GM20000 (cell line): Measurements from ENCODE around the gene BTF3.

Experiments
- DNase-seq: peaks from one replicate; pipeline ENCODE4 v3.0.0; 2012; ENCODE audit warnings: low spot score
- CTCF ChIP-seq: IDR thresholded peaks from 2 replicates; pipeline ENCODE4 v1.5.1; 2012; ENCODE audit warnings: mild to moderate bottlenecking, control low read depth; ENCODE audit errors: extremely low read depth, missing control alignments

Gene BTF3

GRCh38 chr5:73487815-73488214 is 10.4 kb upstream of the BTF3 start:
- DNase-seq: no peak
- TF ChIP-seq CTCF: no peak

- no peak for TF ChIP-seq CTCF
- no peak for DNase-seq
Observed at GRCh38 chr5:73488806-73489205, 9.4 kb upstream of the BTF3 start.

GRCh38 chr5:73490088-73490487 is 8.2 kb upstream of the BTF3 start:
- no peak for TF ChIP-seq CTCF
- DNase-seq: no peak

DNA sequence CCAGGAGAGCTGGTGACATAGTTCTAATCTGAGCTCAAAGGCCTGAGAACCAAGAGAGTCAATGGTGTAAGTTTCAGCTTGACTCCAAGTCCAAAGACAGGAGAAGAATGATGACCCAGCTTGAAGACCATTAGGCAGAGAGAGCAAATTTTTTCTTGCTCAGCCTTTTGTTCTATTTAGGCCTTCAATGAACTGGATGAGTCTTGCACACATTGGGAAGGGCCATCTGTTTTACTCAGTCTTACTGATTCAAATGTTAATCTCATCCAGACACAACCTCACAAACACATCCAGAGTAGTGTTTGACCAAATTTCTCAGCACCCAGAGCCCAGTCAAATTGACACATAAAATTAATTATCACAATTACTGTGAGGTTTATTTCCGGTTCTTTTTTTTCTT is 7.1 kb upstream of the BTF3 start:
- no peak for TF ChIP-seq CTCF
- no peak for DNase-seq

GRCh38 chr5:73493421-73493820 is 4.8 kb upstream of the BTF3 start:
- DNase-seq: no peak
- TF ChIP-seq CTCF: no peak

GRCh38 chr5:73494721-73495120 is 3.5 kb upstream of the BTF3 start:
- TF ChIP-seq CTCF: no peak
- DNase-seq: no peak

- no peak for DNase-seq
- TF ChIP-seq CTCF: no peak
Observed at GRCh38 chr5:73495772-73496335, 2.4 kb upstream of the BTF3 start.
